Neural progenitor cell (in vitro differentiated cells): ENCODE results near the gene RELN.

Experiments
- EZH2 ChIP-seq: fragments of 200-600 bp; sonication (generic); IDR thresholded peaks from 2 replicates; pipeline ENCODE4 v1.6.1; 2017; ENCODE audit warnings: antibody characterized with exemption, mild to moderate bottlenecking, moderate library complexity
- EZH2phosphoT487 ChIP-seq: fragments of 200-600 bp; sonication (generic); IDR thresholded peaks from 2 replicates; pipeline ENCODE4 v1.6.1; 2017; ENCODE audit warnings: antibody characterized with exemption
- TF ChIP-seq, protein P1 (sequence below): fragments of 200-600 bp; sonication (generic); IDR thresholded peaks from 2 replicates; pipeline ENCODE4 v1.5.1; 2017; ENCODE audit warnings: antibody characterized with exemption, mild to moderate bottlenecking

DNA sequence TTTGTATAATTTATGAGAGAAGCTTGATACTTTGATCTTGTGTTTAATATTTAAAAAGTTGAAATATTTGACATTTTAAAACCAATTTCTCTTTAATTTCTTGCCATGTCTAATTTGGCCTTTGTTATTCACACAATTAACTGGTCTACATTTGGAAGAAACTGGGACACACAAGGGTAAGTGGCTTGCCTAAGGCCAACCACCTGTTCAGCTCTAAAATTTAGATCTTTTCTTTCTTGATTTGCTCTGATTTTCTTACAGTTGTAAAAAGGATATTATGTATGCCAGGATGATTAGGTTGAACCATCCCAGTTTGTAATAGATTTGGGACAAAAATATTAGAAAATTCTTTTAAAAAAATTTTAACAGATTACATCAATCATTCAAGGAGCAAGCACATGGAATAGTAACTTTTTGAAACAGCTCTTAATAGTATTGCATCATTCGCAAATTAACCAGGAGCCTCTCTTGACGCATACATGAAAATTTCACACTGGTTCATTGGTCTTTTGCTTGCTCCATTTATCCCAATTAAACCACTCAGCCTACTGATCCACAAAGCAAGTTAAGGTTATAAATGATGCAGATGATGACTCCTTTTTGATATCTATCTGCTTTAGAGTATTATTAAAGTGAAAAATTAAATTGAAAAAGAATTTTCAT is 321.0 kb downstream of the RELN start:
- TF ChIP-seq, protein P1, sequence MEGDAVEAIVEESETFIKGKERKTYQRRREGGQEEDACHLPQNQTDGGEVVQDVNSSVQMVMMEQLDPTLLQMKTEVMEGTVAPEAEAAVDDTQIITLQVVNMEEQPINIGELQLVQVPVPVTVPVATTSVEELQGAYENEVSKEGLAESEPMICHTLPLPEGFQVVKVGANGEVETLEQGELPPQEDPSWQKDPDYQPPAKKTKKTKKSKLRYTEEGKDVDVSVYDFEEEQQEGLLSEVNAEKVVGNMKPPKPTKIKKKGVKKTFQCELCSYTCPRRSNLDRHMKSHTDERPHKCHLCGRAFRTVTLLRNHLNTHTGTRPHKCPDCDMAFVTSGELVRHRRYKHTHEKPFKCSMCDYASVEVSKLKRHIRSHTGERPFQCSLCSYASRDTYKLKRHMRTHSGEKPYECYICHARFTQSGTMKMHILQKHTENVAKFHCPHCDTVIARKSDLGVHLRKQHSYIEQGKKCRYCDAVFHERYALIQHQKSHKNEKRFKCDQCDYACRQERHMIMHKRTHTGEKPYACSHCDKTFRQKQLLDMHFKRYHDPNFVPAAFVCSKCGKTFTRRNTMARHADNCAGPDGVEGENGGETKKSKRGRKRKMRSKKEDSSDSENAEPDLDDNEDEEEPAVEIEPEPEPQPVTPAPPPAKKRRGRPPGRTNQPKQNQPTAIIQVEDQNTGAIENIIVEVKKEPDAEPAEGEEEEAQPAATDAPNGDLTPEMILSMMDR = no peak
- TF ChIP-seq EZH2 (no peak), EZH2phosphoT487 (no peak)
